ENCODE data around the gene MYOF.

- no peak for TF ChIP-seq CTCF (IDR thresholded peaks at IDR 0.05 in 4 of 5, conservative IDR thresholded peaks at IDR 0.05 in 1 of 5)
- TF ChIP-seq POLR2A (IDR thresholded peaks at IDR 0.05) = no peak
Observed at GRCh38 chr10:93267521-93267920, 214.6 kb downstream of the MYOF start.
